Measurements from ENCODE around the gene FGD1.

- TF ChIP-seq CTCF (IDR thresholded peaks at IDR 0.05) (no peak), POLR2A (IDR thresholded peaks at IDR 0.05) (no peak)
These were observed 902 bp upstream of the FGD1 start for GRCh38 chrX:54496936-54497335.
